ENCODE results near the gene BAIAP2L1.

- TF ChIP-seq EZH2 (IDR thresholded peaks at IDR 0.05; ENCODE audit: low read length) (no peak), CTCF (optimal IDR thresholded peaks at IDR 0.05 in 1 of 3, IDR thresholded peaks at IDR 0.05 in 1 of 3, conservative IDR thresholded peaks at IDR 0.05 in 1 of 3; ENCODE audit: extremely low read depth in 1 of 3, insufficient read depth in 2 of 3, low read length in 3 of 3) (no peak)
These were observed 48.3 kb downstream of the BAIAP2L1 start for GRCh38 chr7:98352621-98353020.

All from keratinocyte (primary cell).